GM21515 (cell line): ENCODE data around the gene SMIM5.
A peak's percentile ranks its signal among the peaks of the same experiment; 100 is the strongest.
"Not testable (repeated sequence)": the region's sequence is repeated elsewhere in the genome, so short reads cannot be mapped to it uniquely, and the experiment has no call there.

Experiments used
- ATAC-seq: cut with Tn5 transposase; IDR thresholded peaks from one replicate; pipeline ENCODE4 v1.9.1; 2021; ENCODE audit not compliant: unreplicated experiment

Gene SMIM5, protein sequence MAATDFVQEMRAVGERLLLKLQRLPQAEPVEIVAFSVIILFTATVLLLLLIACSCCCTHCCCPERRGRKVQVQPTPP

DNA sequence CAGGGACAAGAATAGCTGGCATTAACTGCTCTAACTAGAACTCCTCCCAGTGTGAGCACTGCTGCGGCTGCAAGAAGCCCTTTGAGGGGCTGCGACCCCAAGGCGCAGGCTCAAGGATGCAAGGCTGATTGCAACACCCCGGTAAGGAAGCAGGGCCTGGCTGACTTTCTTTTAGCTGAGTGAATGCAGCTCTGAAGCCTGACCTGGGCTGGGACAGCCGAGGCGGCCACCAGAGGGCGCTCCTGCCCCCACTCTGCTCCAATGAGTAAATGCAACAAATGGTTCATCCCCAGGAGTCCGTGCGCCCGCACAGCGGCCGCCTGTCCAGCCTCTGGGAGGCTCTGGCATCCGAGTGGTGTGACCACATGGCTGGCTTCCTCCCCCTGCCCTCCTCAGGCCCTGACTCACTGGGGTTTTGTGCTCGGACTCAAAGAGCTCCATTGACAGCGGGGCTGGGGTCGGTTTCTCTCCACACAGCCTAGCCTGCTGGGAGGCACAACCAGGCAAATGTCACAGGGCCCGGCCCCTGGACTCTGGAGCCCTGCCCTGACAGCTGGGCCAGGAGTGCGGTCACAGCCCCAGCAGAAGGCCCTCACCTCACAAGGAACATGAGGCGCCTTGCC is at the start of gene SMIM5:
TSS of gene SMIM5 (plus strand) at position 572 of the 623 bp plus-strand sequence. CDS start 6,768 bp downstream, outside the sequence.
- no peak for ATAC-seq

DNA sequence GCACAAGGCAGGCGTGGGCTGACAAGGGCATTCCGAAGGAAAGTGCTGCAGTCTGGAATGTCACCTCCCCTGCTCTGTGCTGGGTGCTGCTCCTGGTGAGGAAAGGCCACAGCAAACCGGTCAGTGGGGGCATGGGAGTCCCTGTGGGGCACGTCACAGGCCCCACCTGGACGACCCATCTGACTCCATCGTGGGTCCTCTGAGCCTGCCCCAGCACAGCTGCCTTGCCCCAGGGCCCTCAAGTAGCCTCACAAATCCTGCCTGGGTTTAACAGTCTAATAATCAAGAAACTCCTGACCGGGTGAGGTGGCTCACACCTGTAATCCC is 48.4 kb upstream of the SMIM5 start:
- ATAC-seq, result no peak

DNA sequence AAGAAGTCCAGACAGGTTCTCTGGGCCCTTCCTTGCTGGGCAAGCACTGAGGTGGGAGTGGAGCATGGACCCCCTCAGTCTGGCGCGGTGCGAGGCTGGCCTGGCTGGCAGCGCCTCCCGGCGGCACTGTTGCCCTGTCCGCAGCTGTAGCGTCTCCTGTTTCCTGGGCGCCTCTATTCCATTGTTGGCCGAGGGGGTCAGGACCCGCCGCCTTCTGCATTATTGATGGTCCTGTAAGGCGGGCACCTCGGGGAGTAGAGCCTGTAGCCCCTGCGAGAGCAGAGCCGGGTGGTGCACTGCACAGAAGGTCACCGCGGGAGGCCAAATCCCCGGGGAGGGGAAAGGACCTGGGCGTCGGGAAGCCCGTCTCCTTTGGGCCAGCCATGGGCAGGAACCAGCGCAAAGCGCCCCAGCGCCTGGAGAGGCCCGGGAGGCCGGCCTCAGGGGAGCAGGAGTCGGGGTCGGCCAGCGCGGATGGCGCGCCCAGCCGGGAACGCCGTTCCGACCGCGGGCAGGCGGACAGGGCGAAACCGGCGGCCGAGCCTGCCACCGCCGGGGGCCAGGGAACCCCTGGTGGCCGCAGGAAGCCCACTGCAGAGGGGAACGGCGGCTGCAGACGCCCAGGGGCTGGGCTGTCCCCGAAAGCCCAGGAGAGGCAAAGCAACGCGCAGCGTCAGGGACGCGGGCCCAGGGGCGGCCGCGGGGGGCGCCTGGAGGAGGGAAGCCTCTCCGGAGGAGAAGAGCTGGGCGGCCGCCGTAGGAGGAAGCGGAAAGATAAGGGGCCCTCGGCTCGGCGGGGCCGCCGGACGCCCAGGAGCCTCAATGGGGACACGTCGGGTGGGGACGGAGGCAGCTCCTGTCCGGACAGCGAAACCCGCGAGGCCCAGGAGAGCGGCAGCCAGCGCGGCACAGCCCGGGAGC is 45.3 kb upstream of the SMIM5 start, which contains the start of gene MYO15B:
TSS of gene MYO15B (plus strand) at position 126 of the 921 bp plus-strand sequence. CDS start at position 384, 258 bp downstream.
- no peak for ATAC-seq

DNA sequence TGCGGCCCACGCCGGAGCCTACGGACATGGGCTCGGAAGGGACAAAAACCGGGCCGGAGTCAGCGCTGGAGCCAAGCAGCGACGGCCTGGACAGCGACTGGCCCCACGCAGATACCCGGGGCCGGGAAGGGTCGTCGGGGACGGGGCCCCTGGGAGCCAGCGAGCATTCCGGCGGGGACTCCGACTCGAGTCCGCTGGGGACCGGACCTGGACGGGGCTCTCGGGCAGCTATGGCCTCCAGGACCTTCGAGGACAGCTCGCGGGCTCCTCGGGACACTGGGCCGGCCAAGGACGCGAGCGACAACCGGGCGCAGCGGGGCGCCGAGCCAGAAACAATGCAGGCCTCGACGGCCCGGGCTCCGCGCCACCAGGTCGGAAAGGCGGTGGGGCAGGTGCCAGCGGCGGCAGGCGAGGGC is 44.6 kb upstream of the SMIM5 start:
- ATAC-seq, result no peak

DNA sequence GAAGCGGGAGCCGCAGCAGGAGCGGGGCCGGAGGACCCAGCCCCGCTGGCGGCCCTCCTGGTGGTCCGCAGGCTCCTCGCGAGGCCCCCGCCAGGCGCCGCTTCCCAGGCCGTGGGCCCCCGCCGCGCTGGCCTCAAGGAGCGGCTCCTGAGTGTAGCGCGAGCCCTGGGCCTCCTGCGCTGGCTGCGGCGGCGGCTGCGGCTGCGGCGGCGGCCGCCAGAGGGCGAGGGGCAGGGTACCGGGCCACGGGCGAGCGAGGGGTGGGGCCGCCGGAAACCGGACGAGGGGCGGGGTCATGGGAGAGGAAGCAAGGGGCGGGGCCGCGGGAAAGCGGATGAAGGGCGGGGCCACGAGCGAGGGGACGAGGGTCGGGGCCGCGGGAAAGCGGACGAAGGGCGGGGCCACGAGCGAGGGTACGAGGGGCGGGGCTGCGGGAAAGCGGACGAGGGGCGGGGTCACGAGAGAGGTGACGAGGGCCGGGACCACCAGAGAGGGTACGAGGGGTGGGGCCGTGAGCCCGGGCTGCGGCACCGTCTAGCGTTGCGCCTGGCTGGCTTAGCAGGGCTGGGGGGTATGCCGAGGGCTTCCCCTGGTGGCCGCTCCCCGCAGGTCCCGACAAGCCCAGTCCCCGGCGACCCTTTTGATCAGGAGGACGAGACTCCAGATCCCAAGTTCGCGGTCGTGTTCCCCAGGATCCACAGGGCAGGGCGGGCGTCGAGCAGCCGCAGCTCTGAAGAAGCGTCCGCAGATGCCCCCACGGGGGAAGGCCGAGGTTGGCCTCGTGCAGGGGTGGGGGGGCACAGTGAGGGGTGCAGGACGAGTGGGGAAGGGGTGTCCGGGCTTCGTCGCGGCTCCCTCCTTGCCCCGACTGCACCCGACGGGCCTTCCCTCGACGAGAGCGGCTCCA is 44.0 kb upstream of the SMIM5 start:
- peak; percentile 57 for ATAC-seq

DNA sequence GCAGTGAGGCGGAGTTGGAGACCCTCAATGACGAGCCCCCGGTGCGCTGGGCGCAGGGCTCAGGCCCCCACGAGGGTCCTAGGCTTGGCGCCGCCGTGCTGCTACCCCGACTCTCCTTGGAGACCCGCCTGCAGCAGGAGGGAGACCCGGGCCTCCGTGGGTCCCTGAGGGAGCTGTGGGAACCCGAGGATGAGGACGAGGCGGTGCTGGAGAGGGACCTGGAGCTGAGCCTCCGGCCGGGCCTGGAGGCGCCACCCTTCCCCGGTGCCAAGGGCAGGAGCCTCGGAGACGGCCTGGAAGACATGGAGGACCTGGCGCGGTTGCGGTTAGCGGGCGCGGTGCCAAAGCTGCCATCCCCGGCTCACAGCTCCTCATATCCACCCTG is 43.3 kb upstream of the SMIM5 start:
- no peak for ATAC-seq

DNA sequence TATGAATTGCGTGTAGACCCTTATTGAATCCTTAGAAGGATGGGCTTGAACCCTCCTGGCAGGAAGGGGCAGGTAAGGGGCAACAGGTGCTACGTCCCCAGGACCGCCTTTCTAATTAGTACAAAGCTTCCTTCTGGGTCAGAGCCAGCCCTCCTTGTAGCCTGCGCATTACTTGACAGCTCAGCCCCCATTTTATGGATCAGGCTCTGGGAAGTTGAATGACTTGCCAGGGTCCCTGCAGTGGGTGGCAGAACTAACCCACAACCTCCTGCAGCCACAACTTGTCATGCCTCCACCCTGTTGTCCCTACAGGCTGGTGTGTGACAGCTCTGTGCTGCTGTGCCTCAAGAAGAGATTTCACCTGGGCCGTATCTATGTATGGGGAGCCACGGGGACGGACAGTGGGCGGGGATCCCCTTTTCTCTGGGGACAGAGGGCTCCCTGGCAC is 42.9 kb upstream of the SMIM5 start:
- ATAC-seq, result no peak

DNA sequence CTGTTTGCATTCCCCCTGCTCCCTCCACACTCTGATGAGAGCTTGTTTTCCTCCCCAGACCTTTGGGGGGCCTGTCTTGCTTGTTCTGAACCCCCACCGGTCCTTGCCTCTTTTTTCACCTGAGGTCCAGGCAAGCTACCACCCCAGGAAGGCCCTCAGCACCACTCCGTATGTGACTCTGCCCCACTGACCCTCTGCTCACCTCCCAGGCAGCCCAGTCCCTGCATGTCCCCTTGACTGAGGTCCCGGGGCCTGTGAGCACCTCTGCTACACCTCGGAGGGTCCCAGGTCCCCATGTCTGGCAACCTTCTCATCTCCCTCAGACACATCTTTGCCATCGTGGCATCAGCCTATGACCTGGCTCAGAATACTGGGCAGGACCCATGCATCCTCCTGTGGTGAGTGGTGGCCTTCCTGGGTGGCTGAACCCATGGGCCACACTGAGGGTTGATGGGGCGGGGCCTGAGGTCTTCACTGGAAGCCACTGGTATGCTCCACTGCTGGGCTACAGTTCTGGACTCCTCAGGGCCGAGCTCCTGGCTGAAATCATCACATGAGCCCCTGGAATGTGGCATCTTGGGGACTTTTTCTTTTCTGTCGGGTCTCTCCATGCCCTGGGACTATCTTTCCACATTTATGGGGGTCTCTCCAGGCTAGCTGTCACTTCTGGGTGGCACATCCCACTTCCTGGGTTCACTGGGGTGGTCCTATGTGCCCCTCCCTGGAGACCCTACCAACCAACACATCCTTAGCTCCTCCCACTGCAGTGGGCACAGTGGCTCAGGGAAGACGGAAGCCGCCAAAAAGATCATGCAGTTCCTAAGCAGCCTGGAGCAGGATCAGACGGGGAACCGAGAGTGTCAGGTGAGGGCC is 42.1 kb upstream of the SMIM5 start:
- no peak for ATAC-seq

DNA sequence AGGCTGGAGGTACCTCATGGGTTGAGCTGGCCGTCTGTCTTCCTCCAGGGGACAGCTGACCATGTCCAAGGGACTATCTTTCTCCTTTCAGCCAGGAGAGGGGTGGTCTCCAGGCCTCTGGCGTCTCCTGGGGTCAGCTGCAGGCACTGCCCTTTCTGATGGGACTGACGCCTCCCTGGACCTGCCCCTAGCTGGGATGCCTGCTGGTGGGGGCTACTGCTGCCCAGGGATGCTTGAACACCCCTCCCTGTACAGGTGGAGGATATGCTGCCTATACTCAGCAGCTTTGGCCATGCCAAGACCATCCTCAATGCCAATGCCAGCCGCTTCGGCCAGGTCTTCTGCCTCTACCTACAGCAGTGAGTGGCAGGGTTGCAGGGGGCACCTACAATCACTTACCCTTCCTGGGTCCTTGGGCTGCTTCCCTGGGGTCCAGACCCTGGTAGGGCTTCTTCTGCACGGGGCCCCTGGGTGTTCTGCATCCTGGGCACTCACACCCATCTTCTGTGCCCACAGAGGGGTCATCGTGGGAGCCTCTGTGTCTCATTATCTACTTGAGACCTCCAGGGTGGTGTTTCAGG is 41.4 kb upstream of the SMIM5 start:
- ATAC-seq, result no peak

DNA sequence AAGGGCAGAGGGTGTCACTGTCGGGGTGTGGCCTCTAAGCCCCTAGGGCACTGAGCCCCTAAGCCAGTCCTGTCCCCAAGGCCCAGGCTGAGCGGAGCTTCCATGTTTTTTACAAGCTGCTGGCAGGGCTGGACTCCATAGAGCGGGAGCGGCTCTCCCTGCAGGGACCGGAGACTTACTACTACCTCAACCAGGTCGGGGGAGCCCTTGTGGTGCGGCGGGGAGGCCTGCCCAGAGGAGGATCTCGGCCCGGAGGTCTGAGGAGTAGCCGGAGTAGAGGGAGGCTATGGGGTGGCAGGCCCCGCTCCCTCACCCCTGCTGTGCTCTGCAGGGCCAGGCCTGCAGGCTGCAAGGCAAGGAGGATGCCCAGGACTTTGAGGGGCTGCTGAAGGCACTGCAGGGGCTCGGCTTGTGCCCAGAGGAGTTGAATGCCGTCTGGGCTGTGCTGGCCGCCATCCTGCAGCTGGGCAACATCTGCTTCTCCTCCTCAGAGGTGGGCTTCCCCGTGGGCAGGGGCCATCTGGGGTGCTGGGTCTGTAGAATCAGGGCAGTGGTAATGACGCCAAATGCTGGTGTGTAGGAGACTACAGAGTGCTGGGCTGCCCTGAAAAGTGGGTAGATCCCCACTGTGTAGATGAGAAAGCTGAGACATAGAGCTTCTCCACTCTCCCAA is 40.8 kb upstream of the SMIM5 start:
- no peak for ATAC-seq

DNA sequence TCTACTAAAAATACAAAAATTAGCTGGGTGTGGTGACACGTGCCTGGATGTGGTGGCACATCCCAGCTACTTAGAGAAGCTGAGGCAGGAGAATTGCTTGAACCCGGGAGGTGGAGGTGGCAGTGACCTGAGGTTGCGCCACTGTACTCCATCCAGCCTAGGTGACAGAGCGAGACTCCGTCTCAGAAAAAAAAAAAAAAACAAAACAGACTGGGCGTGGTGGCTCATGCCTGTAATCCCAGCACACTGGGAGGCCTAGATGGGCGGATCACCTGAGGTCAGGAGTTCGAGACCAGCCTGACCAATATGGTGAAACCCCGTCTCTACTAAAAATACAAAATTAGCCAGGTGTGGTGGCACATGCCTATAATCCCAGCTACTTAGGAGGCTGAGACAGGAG is 39.8 kb upstream of the SMIM5 start:
- ATAC-seq, result not testable (repeated sequence)

DNA sequence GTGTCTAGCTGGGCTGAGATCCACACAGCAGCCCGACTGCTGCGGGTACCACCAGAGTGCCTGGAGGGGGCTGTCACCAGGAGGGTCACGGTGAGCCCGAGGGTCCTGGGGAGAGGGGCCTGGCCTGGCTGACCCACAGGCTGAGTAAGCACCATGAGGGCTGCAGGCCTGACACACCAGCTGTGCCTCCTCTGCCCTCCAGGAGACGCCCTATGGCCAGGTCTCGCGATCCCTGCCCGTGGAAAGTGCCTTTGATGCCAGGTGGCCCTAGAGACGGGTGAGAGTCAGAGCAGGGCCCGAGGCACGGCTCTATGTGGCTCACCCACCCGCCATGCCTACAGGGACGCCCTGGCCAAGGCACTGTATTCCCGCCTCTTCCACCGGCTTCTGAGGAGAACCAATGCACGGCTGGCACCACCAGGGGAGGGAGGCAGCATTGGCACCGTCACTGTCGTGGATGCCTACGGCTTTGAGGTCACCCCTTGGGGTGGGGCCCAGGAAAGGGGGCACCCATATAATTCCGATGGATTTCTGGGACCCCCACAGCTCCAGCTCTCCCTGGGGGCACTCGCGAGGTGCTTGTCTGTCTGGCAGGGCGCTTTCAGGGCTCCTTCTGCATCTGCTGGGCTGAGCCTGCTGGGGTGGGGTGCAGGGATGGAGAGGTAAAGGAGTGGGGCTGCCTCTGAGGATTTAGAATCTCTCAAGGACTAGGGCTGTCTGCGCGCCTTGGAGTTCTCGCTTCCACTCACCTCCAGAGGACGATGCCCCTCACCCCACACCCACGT is 38.5 kb upstream of the SMIM5 start:
- no peak for ATAC-seq

DNA sequence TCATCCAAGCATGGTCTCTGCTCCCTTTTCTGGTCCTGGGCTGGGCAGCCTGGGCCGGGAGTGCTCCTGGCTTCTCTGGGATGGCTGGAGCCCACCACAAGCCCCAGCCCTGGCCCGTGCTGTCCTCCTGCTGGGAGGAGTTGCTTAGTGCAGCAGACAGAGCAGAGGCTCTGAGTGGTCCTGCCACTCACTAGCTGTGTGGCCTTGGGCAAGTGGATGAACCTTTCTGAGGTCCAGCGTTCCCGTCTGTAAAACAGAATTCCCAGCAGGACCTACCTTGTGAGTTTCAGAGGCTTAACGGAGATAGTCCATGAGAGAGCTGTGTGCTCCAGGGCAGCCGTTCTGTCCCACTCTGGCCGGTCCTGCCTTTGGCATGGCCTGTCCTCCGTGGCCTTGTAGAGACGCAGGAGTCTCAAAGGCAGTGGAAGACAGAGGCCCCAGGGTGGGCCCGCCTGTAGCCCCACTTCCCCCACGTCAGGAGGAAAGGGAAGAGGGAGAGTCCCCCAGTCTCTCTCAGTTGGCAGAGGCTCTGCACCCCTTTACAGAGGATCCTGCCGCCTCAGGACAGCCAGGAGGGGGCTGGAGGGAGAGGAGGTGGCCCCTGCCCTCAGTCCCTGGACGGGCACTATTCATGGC is 37.8 kb upstream of the SMIM5 start:
- ATAC-seq, result no peak

DNA sequence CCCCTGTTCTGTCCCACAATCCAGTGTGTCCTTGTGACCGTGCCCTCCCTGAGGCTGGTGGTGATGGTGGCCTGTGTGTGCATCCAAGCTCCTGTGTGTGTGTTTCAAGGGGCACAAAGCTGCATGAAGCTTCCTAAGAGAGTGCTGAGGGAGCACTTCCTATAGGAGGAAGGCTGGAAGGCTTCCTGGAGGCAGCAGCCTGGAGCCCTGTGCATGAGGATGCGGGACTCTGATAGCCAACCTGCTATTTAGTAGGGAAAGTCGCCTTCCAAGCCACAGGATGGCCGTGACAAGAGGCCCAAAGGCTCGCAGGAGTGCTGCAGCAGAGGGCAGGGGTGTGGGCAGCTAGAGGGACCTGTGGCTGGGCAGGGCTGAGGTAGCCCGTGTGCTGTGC is 37.3 kb upstream of the SMIM5 start:
- no peak for ATAC-seq

DNA sequence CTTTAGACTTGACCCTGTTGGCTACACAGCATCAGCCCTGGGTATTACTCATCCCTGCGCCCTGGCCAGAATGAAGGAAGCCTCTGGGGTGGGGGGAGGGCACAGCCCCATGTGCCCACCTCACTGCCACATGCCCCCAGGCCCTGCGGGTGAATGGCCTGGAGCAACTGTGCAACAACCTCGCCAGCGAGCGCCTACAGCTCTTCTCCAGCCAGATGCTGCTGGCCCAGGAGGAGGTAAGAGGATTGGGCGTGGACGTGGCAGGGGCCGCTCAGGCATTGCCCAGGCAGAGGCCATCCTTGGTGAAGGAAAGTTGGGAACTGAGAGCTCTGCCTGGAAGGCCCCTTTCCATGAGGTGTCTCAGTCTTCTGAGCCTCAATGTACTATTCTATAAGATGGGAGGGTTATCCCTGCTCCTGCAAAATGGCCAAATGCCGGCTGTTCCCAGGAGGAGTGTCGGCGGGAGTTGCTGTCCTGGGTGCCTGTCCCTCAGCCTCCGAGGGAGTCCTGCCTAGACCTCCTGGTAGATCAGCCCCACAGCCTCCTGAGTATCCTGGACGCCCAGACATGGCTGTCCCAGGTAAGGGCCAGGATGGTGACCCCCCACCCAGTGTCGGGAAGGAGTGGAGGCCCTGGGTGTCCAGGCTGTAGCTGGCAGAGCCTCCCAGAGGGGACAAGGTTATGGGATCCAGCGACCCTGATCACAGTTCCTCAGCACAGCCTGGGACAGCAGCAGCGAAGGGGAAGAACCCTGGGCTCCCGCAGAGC is 36.7 kb upstream of the SMIM5 start:
- ATAC-seq, result no peak

DNA sequence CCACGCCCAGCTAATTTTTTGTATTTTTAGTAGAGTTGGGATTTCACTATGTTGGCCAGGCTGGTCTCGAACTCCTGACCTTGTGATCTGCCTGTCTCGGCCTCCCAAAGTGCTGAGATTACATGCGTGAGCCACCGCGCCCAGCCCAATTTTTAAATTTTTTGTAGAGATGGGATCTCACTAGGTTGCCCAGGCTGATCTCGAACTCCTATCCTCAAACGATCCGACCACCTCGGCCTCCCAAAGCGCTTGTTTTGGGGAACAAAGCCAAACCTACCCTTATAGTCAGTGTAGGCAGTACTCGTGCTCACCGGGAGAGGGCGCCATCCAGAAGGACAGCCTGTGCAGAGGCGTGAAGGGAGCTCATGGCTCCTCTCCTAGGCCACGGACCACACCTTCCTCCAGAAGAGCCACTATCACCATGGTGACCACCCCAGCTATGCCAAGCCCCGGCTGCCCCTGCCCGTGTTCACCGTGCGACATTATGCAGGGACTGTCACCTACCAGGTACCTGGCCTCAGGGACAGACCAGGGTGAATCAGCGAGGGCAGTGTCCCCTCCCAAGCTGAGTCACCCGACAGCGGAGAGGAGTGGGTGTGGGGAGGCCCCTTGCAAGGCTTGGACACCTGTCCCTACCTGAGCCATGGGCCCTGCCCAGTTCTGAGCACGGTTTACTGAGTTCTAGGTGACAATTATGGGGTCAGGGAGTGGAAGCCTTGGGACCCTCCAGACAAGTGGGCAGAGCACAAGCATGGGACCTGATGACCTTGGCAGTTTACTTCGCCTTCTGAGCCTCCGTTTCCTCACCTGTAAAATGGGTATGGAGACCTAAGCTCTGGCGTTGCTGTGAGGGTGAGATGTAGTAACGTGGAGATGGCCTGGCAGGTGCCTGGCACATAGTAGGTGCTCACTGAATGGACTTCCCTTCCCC is 31.9 kb upstream of the SMIM5 start:
- no peak for ATAC-seq
